Glutamatergic neuron (in vitro differentiated cells): ENCODE data around the gene TMBIM1. TPM values are rescaled to one million over a fixed set of nuclear protein-coding genes. Genes with fewer than 3 reads are reported as not detected.

Experiments used
- DNase-seq: peaks from one replicate; pipeline ENCODE4 v3.0.0; 2022
- H3K27ac Mint-ChIP-seq: one replicate; pipeline ENCODE4 v1.8.0; 2020; ENCODE audit warnings: mild to moderate bottlenecking, mixed read lengths, inconsistent platforms; ENCODE audit not compliant: unreplicated experiment
- H3K27me3 Mint-ChIP-seq: one replicate; pipeline ENCODE4 v1.8.0; 2020; ENCODE audit warnings: mild to moderate bottlenecking, moderate library complexity, mixed read lengths, inconsistent platforms; ENCODE audit not compliant: unreplicated experiment
- H3K36me3 Mint-ChIP-seq: one replicate; pipeline ENCODE4 v1.8.0; 2020; ENCODE audit warnings: mild to moderate bottlenecking, mixed read lengths, inconsistent platforms; ENCODE audit not compliant: unreplicated experiment
- H3K4me1 Mint-ChIP-seq: one replicate; pipeline ENCODE4 v1.8.0; 2020; ENCODE audit warnings: mild to moderate bottlenecking, low read depth, mixed read lengths, inconsistent platforms; ENCODE audit not compliant: unreplicated experiment
- H3K4me3 Mint-ChIP-seq: one replicate; pipeline ENCODE4 v1.8.0; 2020; ENCODE audit warnings: mild to moderate bottlenecking, mixed read lengths, inconsistent platforms; ENCODE audit not compliant: unreplicated experiment
- H3K9me3 Mint-ChIP-seq: one replicate; pipeline ENCODE4 v1.8.0; 2020; ENCODE audit warnings: mild to moderate bottlenecking, moderate library complexity, mixed read lengths, inconsistent platforms; ENCODE audit not compliant: unreplicated experiment
- total RNA-seq: library from RNA; stranded (reverse); fragmentation: NEBNext Ultra II Directional; extraction: Animal tissue kit (Norgen Biotek cat#: 25700); gene quantifications from one replicate; pipeline ENCODE4 v1.2.1, GENCODE V29; 2021; ENCODE audit not compliant: unreplicated experiment
- TF ChIP-seq, protein P1 (sequence below): fragments of 200-600 bp; sonication (generic); IDR thresholded peaks from one replicate; pipeline ENCODE4 v1.5.0; 2021; ENCODE audit not compliant: partially characterized antibody, unreplicated experiment

The TMBIM1 gene
- total RNA-seq, 1 donor from 2014 or later = 1.8 TPM

DNA sequence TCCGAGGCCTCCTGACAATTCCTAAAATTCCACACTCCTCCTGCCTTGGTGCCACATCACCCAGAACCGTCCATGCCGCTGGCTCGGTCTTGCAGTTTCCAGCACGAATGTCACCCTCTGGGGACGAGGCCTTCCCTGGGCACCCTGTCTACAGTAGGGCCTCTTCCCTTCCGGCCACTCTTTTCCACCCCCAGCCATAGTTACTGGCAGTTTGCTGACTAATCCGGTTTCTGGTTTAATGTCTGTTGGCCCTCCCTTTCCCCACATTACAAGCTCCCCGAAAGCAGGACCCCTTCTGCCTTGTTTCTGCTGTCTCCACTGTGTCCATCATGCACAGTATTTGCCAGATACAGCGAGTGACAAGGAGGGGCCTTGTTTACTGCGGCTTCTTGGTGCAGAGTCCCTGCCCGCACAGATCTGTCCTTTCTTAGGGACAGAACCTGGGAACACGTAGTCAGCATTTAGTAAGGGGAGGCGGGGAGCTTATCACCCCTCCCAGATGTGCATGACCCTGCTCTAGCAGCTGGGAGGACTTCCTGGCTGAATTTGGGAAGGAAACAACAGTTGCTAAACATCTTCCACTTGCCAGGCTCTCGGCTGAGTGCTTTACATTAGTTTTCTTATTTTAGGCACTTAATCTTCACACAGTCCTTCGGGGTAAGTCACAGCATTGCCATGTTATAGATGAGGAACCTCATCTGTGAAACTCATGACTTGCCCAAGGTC is 40.8 kb upstream of the TMBIM1 start:
- DNase-seq = no peak
- Mint-ChIP-seq H3K27ac (no peak overlapping the region), H3K9me3 (peaks cover 7% of the 10 kb centered on the region), H3K27me3 (peaks cover 4% of the 10 kb centered on the region), H3K4me1 (peaks cover 26% of the 10 kb centered on the region), H3K4me3 (no peak overlapping the region), H3K36me3 (no peaks in the 10 kb centered on the region)
- TF ChIP-seq, protein P1, sequence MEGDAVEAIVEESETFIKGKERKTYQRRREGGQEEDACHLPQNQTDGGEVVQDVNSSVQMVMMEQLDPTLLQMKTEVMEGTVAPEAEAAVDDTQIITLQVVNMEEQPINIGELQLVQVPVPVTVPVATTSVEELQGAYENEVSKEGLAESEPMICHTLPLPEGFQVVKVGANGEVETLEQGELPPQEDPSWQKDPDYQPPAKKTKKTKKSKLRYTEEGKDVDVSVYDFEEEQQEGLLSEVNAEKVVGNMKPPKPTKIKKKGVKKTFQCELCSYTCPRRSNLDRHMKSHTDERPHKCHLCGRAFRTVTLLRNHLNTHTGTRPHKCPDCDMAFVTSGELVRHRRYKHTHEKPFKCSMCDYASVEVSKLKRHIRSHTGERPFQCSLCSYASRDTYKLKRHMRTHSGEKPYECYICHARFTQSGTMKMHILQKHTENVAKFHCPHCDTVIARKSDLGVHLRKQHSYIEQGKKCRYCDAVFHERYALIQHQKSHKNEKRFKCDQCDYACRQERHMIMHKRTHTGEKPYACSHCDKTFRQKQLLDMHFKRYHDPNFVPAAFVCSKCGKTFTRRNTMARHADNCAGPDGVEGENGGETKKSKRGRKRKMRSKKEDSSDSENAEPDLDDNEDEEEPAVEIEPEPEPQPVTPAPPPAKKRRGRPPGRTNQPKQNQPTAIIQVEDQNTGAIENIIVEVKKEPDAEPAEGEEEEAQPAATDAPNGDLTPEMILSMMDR = no peak

DNA sequence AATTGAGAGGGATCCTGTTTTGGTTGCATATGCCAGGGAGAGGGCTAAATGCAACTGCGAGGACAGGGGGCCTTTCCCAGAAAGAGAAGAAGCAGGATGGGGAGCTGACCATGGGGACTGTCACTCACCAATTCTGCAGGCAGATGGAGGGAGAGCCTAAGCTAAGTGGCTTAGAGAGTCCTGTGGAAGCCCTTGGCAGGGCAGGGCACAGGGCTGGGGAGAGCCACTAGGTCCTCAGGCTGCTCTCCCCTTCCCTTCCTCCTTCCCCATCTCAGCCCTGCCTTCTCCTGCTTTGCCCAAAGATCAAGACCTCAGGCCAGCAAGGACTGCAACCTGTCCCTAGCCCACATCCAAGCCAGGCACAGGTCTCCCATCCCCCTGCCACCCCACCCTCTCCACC is 40.0 kb upstream of the TMBIM1 start:
- no peaks in the 10 kb centered on the region for H3K36me3 Mint-ChIP-seq
- no peak overlapping the region for H3K27ac Mint-ChIP-seq
- H3K4me3 Mint-ChIP-seq = no peak overlapping the region
- DNase-seq = no peak
- peaks cover 7% of the 10 kb centered on the region for H3K9me3 Mint-ChIP-seq
- TF ChIP-seq, protein P1 = no peak
- H3K27me3 Mint-ChIP-seq = peaks cover 7% of the 10 kb centered on the region
- H3K4me1 Mint-ChIP-seq = peaks cover 34% of the 10 kb centered on the region

DNA sequence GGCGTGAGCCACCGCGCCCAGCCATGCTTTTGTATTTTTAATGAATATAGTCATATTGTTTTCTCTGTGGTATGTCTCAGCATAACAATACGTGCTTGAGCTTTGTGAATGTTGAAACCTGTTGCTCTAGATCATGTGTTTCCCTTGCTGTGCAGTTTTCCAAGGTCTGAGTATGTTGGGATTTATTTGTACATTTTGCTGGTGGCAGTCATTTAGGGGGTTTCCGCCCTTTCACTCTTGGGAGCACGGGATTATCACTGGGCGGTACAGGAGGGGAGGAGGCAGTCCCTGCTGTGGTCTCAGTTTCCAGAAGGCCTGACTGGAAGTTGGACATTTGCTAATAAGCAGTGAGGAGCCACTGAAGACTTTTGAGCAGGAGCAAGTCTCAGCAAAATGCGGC is 39.4 kb upstream of the TMBIM1 start:
- peaks cover 7% of the 10 kb centered on the region for H3K9me3 Mint-ChIP-seq
- TF ChIP-seq, protein P1 = no peak
- H3K27me3 Mint-ChIP-seq = peaks cover 7% of the 10 kb centered on the region
- H3K4me3 Mint-ChIP-seq = no peak overlapping the region
- no peak overlapping the region for H3K27ac Mint-ChIP-seq
- no peaks in the 10 kb centered on the region for H3K36me3 Mint-ChIP-seq
- DNase-seq = no peak
- H3K4me1 Mint-ChIP-seq = peaks cover 39% of the 10 kb centered on the region

DNA sequence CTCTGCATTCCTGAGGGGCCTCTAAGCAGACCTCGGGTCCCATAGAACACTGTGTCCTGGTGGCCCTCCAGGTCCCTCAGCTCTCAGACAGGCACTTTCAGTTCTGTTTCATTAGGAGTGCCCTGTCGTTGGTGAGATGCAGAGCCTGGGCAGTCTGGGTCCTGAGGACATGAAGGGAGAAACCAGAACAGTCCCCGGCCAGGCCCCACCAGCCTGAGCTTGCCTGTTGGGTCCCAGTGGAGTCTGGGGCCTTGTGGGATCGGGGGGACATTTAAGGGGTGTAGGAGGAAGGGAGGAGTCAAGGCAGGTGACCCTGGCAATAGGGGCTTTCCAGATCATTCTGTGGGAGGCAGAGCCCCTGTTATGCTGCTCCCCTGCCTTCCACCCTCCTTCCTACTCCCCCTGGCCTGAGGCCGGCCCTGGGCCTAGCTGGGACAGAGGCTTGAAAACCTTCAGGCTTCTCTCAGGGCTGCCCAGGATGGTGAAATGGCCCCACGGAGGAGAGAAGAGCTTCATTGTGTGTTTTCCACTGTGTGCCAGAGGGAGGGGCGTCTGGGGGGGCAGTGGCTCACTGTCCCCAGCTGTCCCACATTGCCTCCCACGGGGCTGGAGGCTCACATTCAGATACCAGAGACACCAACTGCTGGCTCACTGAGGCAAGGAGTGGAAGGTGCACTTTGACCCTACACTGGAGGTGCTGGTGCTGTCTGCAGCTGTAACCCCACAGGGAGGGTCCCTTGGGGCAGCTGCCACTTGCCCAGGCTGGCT is 37.7 kb upstream of the TMBIM1 start:
- no peak for DNase-seq
- peaks cover 52% of the 10 kb centered on the region for H3K4me1 Mint-ChIP-seq
- H3K9me3 Mint-ChIP-seq = peaks cover 7% of the 10 kb centered on the region
- H3K4me3 Mint-ChIP-seq = no peak overlapping the region
- no peaks in the 10 kb centered on the region for H3K36me3 Mint-ChIP-seq
- H3K27me3 Mint-ChIP-seq = peaks cover 7% of the 10 kb centered on the region
- H3K27ac Mint-ChIP-seq = peak overlapping the region; percentile 90
- TF ChIP-seq, protein P1 = no peak
